ENCODE data around the gene HSPA1L.

- no peak for TF ChIP-seq CTCF (IDR thresholded peaks at IDR 0.05)
- no peak for TF ChIP-seq ZFX (IDR thresholded peaks at IDR 0.05; ENCODE audit: borderline replicate concordance)
Measured at GRCh38 chr6:31760790-31761189, 54.3 kb downstream of the HSPA1L start.

Data from 22Rv1 (cell line).